A549 (cell line): ENCODE data around the gene HES4. TPM values are rescaled to one million over a fixed set of nuclear protein-coding genes. Genes with fewer than 3 reads are reported as not detected.

Experiments used
- ATAC-seq, 2 experiments: fragments of 200-7000 bp in 1 of 2; fragments of >200 bp in 1 of 2; cut with Nextera tagmentation in 1 of 2; cut with Tn5 transposase in 1 of 2; 3 replicates each; pipeline versions ENCODE4 v1.8.0 to v1.9.1; 2018 to 2020; ENCODE audit warnings: mild to moderate bottlenecking in 1 of 2, moderate library complexity in 1 of 2
- CTCF ChIA-PET: fragments of 300-600 bp; sonication (Branson Sonifier 250); formaldehyde crosslinking; extraction: SDS; loops from one replicate; lab custom pipeline; 2021; ENCODE audit warnings: antibody characterized with exemption, inconsistent platforms; lab: Yijun Ruan, JAX
- POLR2A ChIA-PET: fragments of 350-600 bp; formaldehyde crosslinking; extraction: SDS; loops from one replicate; lab custom pipeline; 2021; ENCODE audit warnings: antibody characterized with exemption, inconsistent platforms; lab: Yijun Ruan, JAX
- DNase-seq, 2 experiments: peaks; one replicate each; pipeline versions ENCODE4 v3.0.0 to v3.0.0-alpha.2; 2011 to 2016; ENCODE audit warnings: low read depth in 1 of 2, low spot score in 1 of 2
- FAIRE-seq: peaks from 2 replicates; lab custom pipeline; 2011; peaks lifted over from hg19 to GRCh38; lab: Jason Lieb, UNC
- H3K27ac ChIP-seq, 2 experiments: fragments of >200 bp; sonication (Bioruptor Twin); formaldehyde crosslinking; 3 replicates each; pipeline ENCODE4 v1.5.1; 2016 to 2017
- H3K4me1 ChIP-seq: fragments of >200 bp; sonication (Bioruptor Twin); formaldehyde crosslinking; 3 replicates; pipeline ENCODE4 v1.6.1; 2016
- H3K4me2 ChIP-seq: fragments of >200 bp; sonication (Bioruptor Twin); formaldehyde crosslinking; 3 replicates; pipeline ENCODE4 v1.6.1; 2016
- H3K4me3 ChIP-seq: fragments of >200 bp; sonication (Bioruptor Twin); formaldehyde crosslinking; 3 replicates; pipeline ENCODE4 v1.5.1; 2016
- H3K9me3 ChIP-seq: fragments of >200 bp; sonication (Bioruptor Twin); formaldehyde crosslinking; 3 replicates; pipeline ENCODE4 v1.6.1; 2016
- CBX8 ChIP-seq: fragments of 200-600 bp; sonication (generic); IDR thresholded peaks from 2 replicates; pipeline ENCODE4 v1.6.1; 2016
- CEBPB ChIP-seq, 2 experiments: fragments of >200 bp in 1 of 2; sonication (Bioruptor Twin) in 1 of 2; formaldehyde crosslinking in 1 of 2; IDR thresholded peaks; 2 replicates each; pipeline ENCODE4 v1.6.1; 2012 to 2016
- CHD4 ChIP-seq: fragments of 200-600 bp; sonication (generic); IDR thresholded peaks from 2 replicates; pipeline ENCODE4 v1.6.1; 2016; ENCODE audit warnings: antibody characterized with exemption, mild to moderate bottlenecking, borderline replicate concordance
- FOSB ChIP-seq: fragments of 250-450 bp; sonication (Bioruptor Pico); IDR thresholded peaks from 2 replicates; pipeline ENCODE4 v1.5.0; 2020; ENCODE audit warnings: mild to moderate bottlenecking, moderate library complexity
- FOSL2 ChIP-seq, 2 experiments: fragments of 450-650 bp in 1 of 2; fragments of >200 bp in 1 of 2; sonication (Bioruptor Twin) in 1 of 2; formaldehyde crosslinking; IDR thresholded peaks; 2 replicates each; pipeline versions ENCODE4 v1.5.0 to v1.6.1; 2016 to 2020; ENCODE audit warnings: mild to moderate bottlenecking in 1 of 2, moderate library complexity in 1 of 2
- FOXS1 ChIP-seq: fragments of 250-450 bp; sonication (Bioruptor Pico); IDR thresholded peaks from 2 replicates; pipeline ENCODE4 v1.5.0; 2020; ENCODE audit warnings: mild to moderate bottlenecking, moderate library complexity
- GATA3 ChIP-seq: IDR thresholded peaks from 2 replicates; pipeline ENCODE4 v1.6.1; 2012; ENCODE audit warnings: borderline replicate concordance
- HEYL ChIP-seq: fragments of 250-450 bp; sonication (Bioruptor Pico); IDR thresholded peaks from 2 replicates; pipeline ENCODE4 v1.8.0; 2021; ENCODE audit warnings: mild to moderate bottlenecking, moderate library complexity
- HOXB13 ChIP-seq: fragments of 250-450 bp; sonication (Bioruptor Pico); IDR thresholded peaks from 2 replicates; pipeline ENCODE4 v1.5.0; 2020; ENCODE audit warnings: low read depth, mild to moderate bottlenecking, moderate library complexity
- HOXB5 ChIP-seq: fragments of 250-450 bp; sonication (Bioruptor Pico); IDR thresholded peaks from 2 replicates; pipeline ENCODE4 v1.5.0; 2020; ENCODE audit warnings: mild to moderate bottlenecking, moderate library complexity
- KDM1A ChIP-seq: fragments of 200-600 bp; sonication (generic); IDR thresholded peaks from 2 replicates; pipeline ENCODE4 v1.6.1; 2016; ENCODE audit warnings: low read depth, mild to moderate bottlenecking
- KDM5A ChIP-seq: fragments of 200-600 bp; sonication (generic); IDR thresholded peaks from 2 replicates; pipeline ENCODE4 v1.6.1; 2016; ENCODE audit warnings: antibody characterized with exemption, mild to moderate bottlenecking
- MAX ChIP-seq: IDR thresholded peaks from 2 replicates; pipeline ENCODE4 v1.6.1; 2012
- MYC ChIP-seq: IDR thresholded peaks from 2 replicates; pipeline ENCODE4 v1.6.1; 2012; ENCODE audit warnings: mild to moderate bottlenecking, inconsistent platforms, low read length, improper control_type of control experiment, borderline replicate concordance
- PBX3 ChIP-seq: IDR thresholded peaks from 2 replicates; pipeline ENCODE4 v1.6.1; 2012
- POLR2A ChIP-seq: IDR thresholded peaks from 2 replicates; pipeline ENCODE4 v1.6.1; 2012; ENCODE audit warnings: mild to moderate bottlenecking, low read length
- POLR2AphosphoS2 ChIP-seq: conservative IDR thresholded peaks from 2 replicates; pipeline ENCODE4 v1.6.1; 2012; ENCODE audit warnings: low read length, improper control_type of control experiment, inconsistent platforms
- RCOR1 ChIP-seq: fragments of 150-350 bp; IDR thresholded peaks from 2 replicates; pipeline ENCODE4 v1.6.1; 2014; ENCODE audit warnings: antibody characterized with exemption, low read length, low read depth
- TP53 ChIP-seq: fragments of 250-450 bp; sonication (Bioruptor Pico); IDR thresholded peaks from 2 replicates; pipeline ENCODE4 v1.5.0; 2021; ENCODE audit warnings: mild to moderate bottlenecking, moderate library complexity
- ZFP36 ChIP-seq: fragments of 450-650 bp; IDR thresholded peaks from 2 replicates; pipeline ENCODE4 v1.6.1; 2014; ENCODE audit warnings: borderline replicate concordance; ENCODE audit not compliant: partially characterized antibody
- ZNF302 ChIP-seq: fragments of 250-450 bp; sonication (Bioruptor Pico); IDR thresholded peaks from 2 replicates; pipeline ENCODE4 v1.9.0; 2021; ENCODE audit warnings: inconsistent platforms, mild to moderate bottlenecking, moderate library complexity
- WGBS: methylation state at CpG from one replicate; pipeline ENCODE4 v1.1.6; 2017; ENCODE audit errors: missing lambda C conversion rate; 5-methylcytosine and 5-hydroxymethylcytosine counted together
- polyA plus RNA-seq, 4 experiments: library from polyadenylated mRNA; depleted of rRNA in 3 of 4; stranded (reverse); fragments of >200 nt; fragmentation: RNase III in 1 of 4; extraction: RNeasy Plus Mini Kit Qiagen cat#74134 plus additional on column Dnase treatment in 1 of 4; gene quantifications; 2 replicates in 3 of 4; 3 replicates in 1 of 4; pipeline ENCODE4 v1.2.3, GENCODE V29; 2011 to 2017
- TF ChIP-seq, protein P1 (sequence below): fragments of 450-650 bp; IDR thresholded peaks from 2 replicates; pipeline ENCODE4 v1.6.1; 2014; ENCODE audit warnings: antibody characterized with exemption
- TF ChIP-seq, protein P2 (sequence below): fragments of 200-600 bp; sonication (generic); IDR thresholded peaks from 2 replicates; pipeline ENCODE4 v1.6.1; 2016; ENCODE audit warnings: antibody characterized with exemption, mild to moderate bottlenecking, moderate library complexity
- TF ChIP-seq, protein P3 (sequence below): fragments of 250-450 bp; sonication (Bioruptor Pico); IDR thresholded peaks from 2 replicates; pipeline ENCODE4 v1.5.0; 2021; ENCODE audit warnings: mild to moderate bottlenecking, moderate library complexity, borderline replicate concordance

The HES4 gene
- polyA plus RNA-seq, 2 of the 4 experiments (the other 2 are of a cell fraction) = 5.9 to 8.4 TPM

- no peak for TF ChIP-seq CBX8
- peak; percentile 24 for TF ChIP-seq MAX
- TF ChIP-seq FOSB (CRISPR knock-in tag) = no peak
- TF ChIP-seq FOSL2 (IDR thresholded peaks at IDR 0.05) = no peak
- peak; percentile 35; the same call in 1 of the 2 replicates for TF ChIP-seq FOSL2 (CRISPR knock-in tag; IDR thresholded peaks at IDR 0.05)
- TF ChIP-seq POLR2A = peak; percentile 29; the same call in 1 of the 2 replicates
- TF ChIP-seq HEYL = no peak
- TF ChIP-seq, all 56 proteins: peak for 3
- peak within 1 kb of the TSS; percentile 70 for H3K4me3 ChIP-seq
- WGBS = 3% methylated on average over 8 of the region's 31 CpGs
- POLR2A ChIA-PET = interaction anchor here (1.1 to 1.2 kb wide), 2 partner anchors 10 to 23 kb away, joined by 10 to 14 read pairs; no protein-coding TSS in a partner anchor
- CTCF ChIA-PET = interaction anchor here (1.1 kb wide), 2 partner anchors 10 to 27 kb away, joined by 3 to 6 read pairs; no protein-coding TSS in a partner anchor
- ATAC-seq (peak; percentile 80 to 89), DNase-seq (peak in 1 of 2 experiments; percentile 59), FAIRE-seq (no peak)
- H3K27ac ChIP-seq = peak within 1 kb of the TSS; percentile 94 to 96
- no peaks in the 10 kb centered on the region for H3K9me3 ChIP-seq
- H3K4me1 ChIP-seq = peaks cover 13% of the 10 kb centered on the region
- H3K4me2 ChIP-seq = peak within 1 kb of the TSS; percentile 89
Observed at GRCh38 chr1:966135-966703, 33.7 kb downstream of the HES4 start, which contains the start of gene PLEKHN1. Gene PLEKHN1 (plus strand): TSS chr1:966482. CDS start chr1:966532, 50 bp downstream.

- DNase-seq = no peak
- Histone ChIP-seq H3K4me2 (peak overlapping the region; percentile 89), H3K4me3 (peak overlapping the region; percentile 70; the same call in 2 of the 3 replicates), H3K4me1 (peaks cover 13% of the 10 kb centered on the region), H3K27ac (peak overlapping the region; percentile 94 to 96), H3K9me3 (no peaks in the 10 kb centered on the region)
- ChIA-PET POLR2A (no interaction called here), CTCF (interaction anchor here (1.4 kb wide), 1 partner anchor 19 kb away, joined by 3 read pairs; no protein-coding TSS in a partner anchor)
- no peak for FAIRE-seq
- peak; percentile 2; a peak in 3 of 6 replicates for ATAC-seq
- TF ChIP-seq PBX3 (no peak), GATA3 (no peak), HEYL (no peak), ZNF302 (CRISPR knock-in tag) (no peak), CEBPB (IDR thresholded peaks at IDR 0.05) (no peak), RCOR1 (no peak), KDM1A (no peak), MYC (no peak), POLR2AphosphoS2 (no peak), CBX8 (no peak), CHD4 (no peak), HOXB13 (CRISPR knock-in tag) (no peak), KDM5A (no peak), FOXS1 (CRISPR knock-in tag) (no peak), TP53 (CRISPR knock-in tag) (no peak), ZFP36 (no peak), HOXB5 (no peak)
- TF ChIP-seq, protein P1, sequence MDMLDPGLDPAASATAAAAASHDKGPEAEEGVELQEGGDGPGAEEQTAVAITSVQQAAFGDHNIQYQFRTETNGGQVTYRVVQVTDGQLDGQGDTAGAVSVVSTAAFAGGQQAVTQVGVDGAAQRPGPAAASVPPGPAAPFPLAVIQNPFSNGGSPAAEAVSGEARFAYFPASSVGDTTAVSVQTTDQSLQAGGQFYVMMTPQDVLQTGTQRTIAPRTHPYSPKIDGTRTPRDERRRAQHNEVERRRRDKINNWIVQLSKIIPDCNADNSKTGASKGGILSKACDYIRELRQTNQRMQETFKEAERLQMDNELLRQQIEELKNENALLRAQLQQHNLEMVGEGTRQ = no peak
- TF ChIP-seq, protein P2, sequence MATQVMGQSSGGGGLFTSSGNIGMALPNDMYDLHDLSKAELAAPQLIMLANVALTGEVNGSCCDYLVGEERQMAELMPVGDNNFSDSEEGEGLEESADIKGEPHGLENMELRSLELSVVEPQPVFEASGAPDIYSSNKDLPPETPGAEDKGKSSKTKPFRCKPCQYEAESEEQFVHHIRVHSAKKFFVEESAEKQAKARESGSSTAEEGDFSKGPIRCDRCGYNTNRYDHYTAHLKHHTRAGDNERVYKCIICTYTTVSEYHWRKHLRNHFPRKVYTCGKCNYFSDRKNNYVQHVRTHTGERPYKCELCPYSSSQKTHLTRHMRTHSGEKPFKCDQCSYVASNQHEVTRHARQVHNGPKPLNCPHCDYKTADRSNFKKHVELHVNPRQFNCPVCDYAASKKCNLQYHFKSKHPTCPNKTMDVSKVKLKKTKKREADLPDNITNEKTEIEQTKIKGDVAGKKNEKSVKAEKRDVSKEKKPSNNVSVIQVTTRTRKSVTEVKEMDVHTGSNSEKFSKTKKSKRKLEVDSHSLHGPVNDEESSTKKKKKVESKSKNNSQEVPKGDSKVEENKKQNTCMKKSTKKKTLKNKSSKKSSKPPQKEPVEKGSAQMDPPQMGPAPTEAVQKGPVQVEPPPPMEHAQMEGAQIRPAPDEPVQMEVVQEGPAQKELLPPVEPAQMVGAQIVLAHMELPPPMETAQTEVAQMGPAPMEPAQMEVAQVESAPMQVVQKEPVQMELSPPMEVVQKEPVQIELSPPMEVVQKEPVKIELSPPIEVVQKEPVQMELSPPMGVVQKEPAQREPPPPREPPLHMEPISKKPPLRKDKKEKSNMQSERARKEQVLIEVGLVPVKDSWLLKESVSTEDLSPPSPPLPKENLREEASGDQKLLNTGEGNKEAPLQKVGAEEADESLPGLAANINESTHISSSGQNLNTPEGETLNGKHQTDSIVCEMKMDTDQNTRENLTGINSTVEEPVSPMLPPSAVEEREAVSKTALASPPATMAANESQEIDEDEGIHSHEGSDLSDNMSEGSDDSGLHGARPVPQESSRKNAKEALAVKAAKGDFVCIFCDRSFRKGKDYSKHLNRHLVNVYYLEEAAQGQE = no peak
- TF ChIP-seq, protein P3, sequence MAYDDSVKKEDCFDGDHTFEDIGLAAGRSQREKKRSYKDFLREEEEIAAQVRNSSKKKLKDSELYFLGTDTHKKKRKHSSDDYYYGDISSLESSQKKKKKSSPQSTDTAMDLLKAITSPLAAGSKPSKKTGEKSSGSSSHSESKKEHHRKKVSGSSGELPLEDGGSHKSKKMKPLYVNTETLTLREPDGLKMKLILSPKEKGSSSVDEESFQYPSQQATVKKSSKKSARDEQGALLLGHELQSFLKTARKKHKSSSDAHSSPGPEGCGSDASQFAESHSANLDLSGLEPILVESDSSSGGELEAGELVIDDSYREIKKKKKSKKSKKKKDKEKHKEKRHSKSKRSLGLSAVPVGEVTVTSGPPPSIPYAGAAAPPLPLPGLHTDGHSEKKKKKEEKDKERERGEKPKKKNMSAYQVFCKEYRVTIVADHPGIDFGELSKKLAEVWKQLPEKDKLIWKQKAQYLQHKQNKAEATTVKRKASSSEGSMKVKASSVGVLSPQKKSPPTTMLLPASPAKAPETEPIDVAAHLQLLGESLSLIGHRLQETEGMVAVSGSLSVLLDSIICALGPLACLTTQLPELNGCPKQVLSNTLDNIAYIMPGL (CRISPR knock-in tag) = no peak
- WGBS = 43% methylated on average over 5 of the region's 26 CpGs
Observed at GRCh38 chr1:965526-966134, 34.3 kb downstream of the HES4 start.
